GM12801 (cell line): ENCODE data around the gene KANK3.

Experiments
- CTCF ChIP-seq: IDR thresholded peaks from one replicate; pipeline ENCODE4 v1.5.1; 2011; ENCODE audit warnings: control low read depth; ENCODE audit not compliant: insufficient read length; ENCODE audit errors: extremely low read depth

The KANK3 gene

GRCh38 chr19:8304841-8305621 is 38.0 kb downstream of the KANK3 start:
- TF ChIP-seq CTCF = no peak

DNA sequence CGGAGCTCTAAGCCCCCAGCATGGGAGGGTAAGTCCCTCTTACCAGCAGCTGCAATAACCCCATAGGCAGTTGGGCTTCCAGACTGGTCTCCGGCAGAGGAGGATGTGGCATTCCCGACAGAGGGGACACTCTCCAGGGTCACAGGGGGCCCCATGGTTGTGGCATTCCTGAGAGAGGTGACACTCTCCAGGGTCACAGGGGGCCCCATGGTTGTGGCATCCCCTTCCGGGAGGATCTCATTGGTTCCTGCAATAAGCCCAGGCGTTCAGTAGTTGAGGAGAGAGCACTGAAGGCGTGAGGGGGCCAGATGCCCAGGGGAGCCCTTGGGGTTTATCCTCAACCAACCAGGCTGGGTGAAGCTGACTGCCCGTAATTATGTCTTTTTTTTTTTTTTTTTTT is 40.3 kb downstream of the KANK3 start:
- TF ChIP-seq CTCF = no peak

DNA sequence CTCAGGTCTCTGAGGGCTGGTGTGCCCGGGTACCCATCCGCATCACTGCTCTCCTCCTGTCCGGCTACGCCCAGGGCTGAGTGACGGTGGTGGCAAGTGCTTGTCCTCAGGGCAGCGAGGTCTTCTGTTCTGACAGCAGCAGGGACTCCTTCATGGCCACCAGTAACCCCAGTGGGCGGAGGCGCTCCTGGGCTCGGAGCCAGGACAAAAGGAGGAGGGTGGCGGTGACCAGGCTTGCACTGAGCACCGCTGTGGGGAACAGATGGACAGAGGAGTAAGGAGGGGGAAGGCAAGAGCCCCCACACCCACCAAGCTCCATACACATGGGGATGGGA is 40.7 kb downstream of the KANK3 start:
- no peak for TF ChIP-seq CTCF
